Prostate gland (tissue), 2 donors: ENCODE results near the gene NEK2.

Source experiments
- CTCF ChIP-seq, 4 experiments: fragments of 200-600 bp in 2 of 4; fragments of 450-650 bp in 2 of 4; sonication (generic) in 2 of 4; IDR thresholded peaks; 1 replicate in 3 of 4; 2 replicates in 1 of 4; pipeline ENCODE4 v1.5.1; 2016 to 2019; ENCODE audit warnings: antibody characterized with exemption in 4 of 4, mild to moderate bottlenecking in 2 of 4, moderate library complexity in 2 of 4
- POLR2A ChIP-seq: fragments of 450-650 bp; IDR thresholded peaks from one replicate; pipeline ENCODE4 v1.6.1; 2016; ENCODE audit warnings: antibody characterized with exemption, mild to moderate bottlenecking
- POLR2AphosphoS5 ChIP-seq: sonication (generic); formaldehyde crosslinking; IDR thresholded peaks from one replicate; pipeline ENCODE4 v1.6.1; 2017; ENCODE audit warnings: antibody characterized with exemption

- TF ChIP-seq CTCF (IDR thresholded peaks at IDR 0.05) = no peak
- TF ChIP-seq POLR2A = no peak
- no peak for TF ChIP-seq POLR2AphosphoS5
Measured at GRCh38 chr1:211613951-211614350, 61.5 kb downstream of the NEK2 start.
